ENCODE data around the gene ABAT.

DNA sequence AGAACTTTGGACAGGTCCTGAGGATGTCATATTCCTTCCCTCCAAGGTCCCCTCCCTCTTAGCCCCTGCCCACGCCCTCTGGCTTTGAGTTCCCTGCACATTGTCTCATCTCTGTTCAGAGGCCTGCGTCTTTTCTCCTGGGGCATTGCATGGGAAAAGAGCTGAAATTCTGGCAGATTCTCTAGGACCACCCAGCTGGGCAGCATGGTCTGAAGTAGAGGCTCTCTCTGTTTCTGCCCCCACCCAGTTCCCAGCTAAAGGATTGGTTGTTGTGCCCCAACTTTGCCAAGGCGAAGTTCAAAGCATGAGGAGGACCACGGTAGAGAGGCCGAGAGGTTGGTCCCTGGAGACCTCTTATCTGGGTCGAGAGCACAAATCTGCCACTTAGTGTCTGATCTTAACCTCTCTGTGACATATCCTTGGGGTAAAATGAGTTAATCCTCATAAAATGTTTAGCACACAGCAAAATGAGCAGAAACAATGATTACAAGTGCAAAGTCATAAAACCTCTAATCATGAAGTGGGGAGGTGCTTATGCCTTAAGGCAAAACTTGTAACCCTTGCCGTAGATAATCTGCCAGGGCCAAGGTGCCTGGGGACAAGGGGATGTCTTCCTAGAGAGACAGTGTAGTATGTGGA, 2.4 kb downstream of the ABAT start:
- TF ChIP-seq, protein P1, sequence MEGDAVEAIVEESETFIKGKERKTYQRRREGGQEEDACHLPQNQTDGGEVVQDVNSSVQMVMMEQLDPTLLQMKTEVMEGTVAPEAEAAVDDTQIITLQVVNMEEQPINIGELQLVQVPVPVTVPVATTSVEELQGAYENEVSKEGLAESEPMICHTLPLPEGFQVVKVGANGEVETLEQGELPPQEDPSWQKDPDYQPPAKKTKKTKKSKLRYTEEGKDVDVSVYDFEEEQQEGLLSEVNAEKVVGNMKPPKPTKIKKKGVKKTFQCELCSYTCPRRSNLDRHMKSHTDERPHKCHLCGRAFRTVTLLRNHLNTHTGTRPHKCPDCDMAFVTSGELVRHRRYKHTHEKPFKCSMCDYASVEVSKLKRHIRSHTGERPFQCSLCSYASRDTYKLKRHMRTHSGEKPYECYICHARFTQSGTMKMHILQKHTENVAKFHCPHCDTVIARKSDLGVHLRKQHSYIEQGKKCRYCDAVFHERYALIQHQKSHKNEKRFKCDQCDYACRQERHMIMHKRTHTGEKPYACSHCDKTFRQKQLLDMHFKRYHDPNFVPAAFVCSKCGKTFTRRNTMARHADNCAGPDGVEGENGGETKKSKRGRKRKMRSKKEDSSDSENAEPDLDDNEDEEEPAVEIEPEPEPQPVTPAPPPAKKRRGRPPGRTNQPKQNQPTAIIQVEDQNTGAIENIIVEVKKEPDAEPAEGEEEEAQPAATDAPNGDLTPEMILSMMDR (conservative IDR thresholded peaks at IDR 0.05; ENCODE audit: low read depth, low read length), result no peak
- no peak for TF ChIP-seq EZH2 (IDR thresholded peaks at IDR 0.05; ENCODE audit: borderline replicate concordance, low read depth, low read length, poor library complexity, severe bottlenecking)
